Adipocyte (in vitro differentiated cells): ENCODE measurements around the gene FLT3.
"Not testable (repeated sequence)": the region's sequence is repeated elsewhere in the genome, so short reads cannot be mapped to it uniquely, and the experiment has no call there.

Experiments
- DNase-seq: peaks from one replicate; pipeline ENCODE4 v3.0.0-alpha.2; 2015; ENCODE audit warnings: low read depth
- H3K27me3 ChIP-seq: replicated peaks from 2 replicates; pipeline ENCODE4 v1.7.0; 2013; ENCODE audit warnings: mild to moderate bottlenecking, low read length, moderate library complexity; ENCODE audit not compliant: control insufficient read depth, insufficient read depth
- H3K36me3 ChIP-seq: 2 replicates; pipeline ENCODE4 v1.7.0; 2013; ENCODE audit warnings: low read length, mild to moderate bottlenecking, moderate library complexity; ENCODE audit not compliant: control insufficient read depth, insufficient read depth, severe bottlenecking
- H3K4me1 ChIP-seq: 2 replicates; pipeline ENCODE4 v1.7.0; 2013; ENCODE audit warnings: mild to moderate bottlenecking, low read length, moderate library complexity; ENCODE audit not compliant: control insufficient read depth, insufficient read depth
- H3K4me3 ChIP-seq: 2 replicates; pipeline ENCODE4 v1.7.0; 2013; ENCODE audit warnings: mild to moderate bottlenecking, low read length, moderate library complexity
- H3K9ac ChIP-seq: 2 replicates; pipeline ENCODE4 v1.7.0; 2013; ENCODE audit warnings: mild to moderate bottlenecking, low read length, moderate library complexity
- H3K9me3 ChIP-seq: 2 replicates; pipeline ENCODE4 v1.7.0; 2013; ENCODE audit warnings: mild to moderate bottlenecking, low read length, moderate library complexity; ENCODE audit not compliant: control insufficient read depth

FLT3 gene

GRCh38 chr13:27969082-27969865 is 131.1 kb downstream of the FLT3 start, which contains the start of gene CDX2:
TSS of gene CDX2 (minus strand) at chr13:27969315. CDS start at chr13:27969006, 309 bp downstream.
- H3K4me3 ChIP-seq = no peak within 1 kb of the TSS
- H3K4me1 ChIP-seq = no peaks in the 10 kb centered on the region
- DNase-seq = no peak
- H3K9me3 ChIP-seq = peaks cover under 1% of the 10 kb centered on the region
- H3K27me3 ChIP-seq = peaks cover 80% of the 10 kb centered on the region
- no peaks in the 10 kb centered on the region for H3K36me3 ChIP-seq
- no peak within 1 kb of the TSS for H3K9ac ChIP-seq

DNA sequence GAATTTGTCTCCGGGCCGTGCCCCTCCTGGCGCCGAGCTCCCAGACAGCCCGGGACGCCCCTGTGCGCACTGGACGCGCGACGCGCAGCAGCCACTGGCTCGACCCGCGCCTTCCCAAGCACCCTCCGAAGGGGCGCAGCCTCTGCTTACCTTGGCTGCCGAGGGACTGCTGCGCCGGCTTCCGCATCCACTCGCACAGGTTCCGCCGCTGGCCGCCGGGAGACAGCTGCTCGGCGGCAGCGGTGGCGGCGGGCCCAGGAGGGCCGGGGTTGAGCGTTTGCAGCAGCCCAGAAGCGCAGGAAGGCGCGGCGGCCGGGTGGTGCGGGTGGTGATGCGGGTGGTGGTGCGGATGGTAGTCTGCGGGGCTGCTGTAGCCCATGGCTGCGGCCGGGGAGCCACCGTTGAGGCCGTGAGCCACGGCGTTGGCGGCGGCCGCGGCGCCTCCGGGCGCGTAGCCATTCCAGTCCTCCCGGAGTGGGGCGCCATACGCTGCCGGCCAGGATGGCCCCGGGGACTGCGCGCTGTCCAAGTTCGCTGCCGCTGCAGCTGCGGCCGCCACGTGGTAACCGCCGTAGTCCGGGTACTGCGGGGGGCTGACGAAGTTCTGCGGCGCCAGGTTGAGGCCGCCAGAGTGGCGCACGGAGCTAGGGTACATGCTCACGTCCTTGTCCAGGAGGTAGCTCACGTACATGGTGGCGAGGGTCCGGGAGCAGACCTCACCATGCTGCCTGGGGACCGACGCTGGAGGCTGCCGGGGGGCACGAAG is 131.9 kb downstream of the FLT3 start:
- no peak overlapping the region for H3K9ac ChIP-seq
- no peaks in the 10 kb centered on the region for H3K4me1 ChIP-seq
- H3K4me3 ChIP-seq = no peak overlapping the region
- H3K9me3 ChIP-seq = no peaks in the 10 kb centered on the region
- peaks cover 82% of the 10 kb centered on the region for H3K27me3 ChIP-seq
- H3K36me3 ChIP-seq = no peaks in the 10 kb centered on the region
- no peak for DNase-seq

- Histone ChIP-seq H3K27me3 (peaks cover 88% of the 10 kb centered on the region), H3K4me1 (no peaks in the 10 kb centered on the region), H3K9ac (no peak overlapping the region), H3K4me3 (no peak overlapping the region), H3K36me3 (no peaks in the 10 kb centered on the region), H3K9me3 (no peaks in the 10 kb centered on the region)
- no peak for DNase-seq
Observed at GRCh38 chr13:27967736-27968315, 132.6 kb downstream of the FLT3 start.

DNA sequence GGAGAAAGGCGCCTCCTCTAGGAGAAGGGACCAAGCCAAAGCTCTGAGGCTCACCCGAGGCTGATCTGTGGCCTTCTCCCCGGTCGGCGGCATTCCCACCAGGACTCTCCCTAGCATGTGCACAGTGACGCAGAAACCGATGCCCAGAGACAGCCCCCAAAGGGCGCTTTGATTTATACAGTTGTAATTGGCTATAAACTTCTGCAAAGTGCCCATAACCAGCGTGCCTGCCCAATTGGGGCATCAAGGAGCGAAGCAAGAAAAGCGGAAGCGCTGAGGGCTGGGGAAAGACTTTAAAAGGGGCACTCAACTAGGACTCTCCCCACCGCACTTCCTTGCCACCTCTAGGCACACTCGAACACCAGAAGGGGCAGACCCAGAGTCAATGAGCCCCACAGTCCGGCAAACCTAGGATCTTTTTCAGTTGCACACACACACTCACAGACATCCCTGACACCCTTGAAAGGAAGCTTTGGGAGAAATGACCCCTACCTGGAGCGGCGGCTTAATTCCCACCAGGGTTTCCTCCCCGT is 133.1 kb downstream of the FLT3 start:
- Histone ChIP-seq H3K27me3 (peaks cover 91% of the 10 kb centered on the region), H3K4me1 (no peaks in the 10 kb centered on the region), H3K9me3 (no peaks in the 10 kb centered on the region), H3K4me3 (no peak overlapping the region), H3K36me3 (no peaks in the 10 kb centered on the region), H3K9ac (no peak overlapping the region)
- no peak for DNase-seq

GRCh38 chr13:27966641-27967202 is 133.7 kb downstream of the FLT3 start:
- Histone ChIP-seq H3K9me3 (no peaks in the 10 kb centered on the region), H3K9ac (no peak overlapping the region), H3K4me3 (no peak overlapping the region), H3K36me3 (no peaks in the 10 kb centered on the region), H3K4me1 (no peaks in the 10 kb centered on the region), H3K27me3 (peaks cover 87% of the 10 kb centered on the region)
- no peak for DNase-seq

DNA sequence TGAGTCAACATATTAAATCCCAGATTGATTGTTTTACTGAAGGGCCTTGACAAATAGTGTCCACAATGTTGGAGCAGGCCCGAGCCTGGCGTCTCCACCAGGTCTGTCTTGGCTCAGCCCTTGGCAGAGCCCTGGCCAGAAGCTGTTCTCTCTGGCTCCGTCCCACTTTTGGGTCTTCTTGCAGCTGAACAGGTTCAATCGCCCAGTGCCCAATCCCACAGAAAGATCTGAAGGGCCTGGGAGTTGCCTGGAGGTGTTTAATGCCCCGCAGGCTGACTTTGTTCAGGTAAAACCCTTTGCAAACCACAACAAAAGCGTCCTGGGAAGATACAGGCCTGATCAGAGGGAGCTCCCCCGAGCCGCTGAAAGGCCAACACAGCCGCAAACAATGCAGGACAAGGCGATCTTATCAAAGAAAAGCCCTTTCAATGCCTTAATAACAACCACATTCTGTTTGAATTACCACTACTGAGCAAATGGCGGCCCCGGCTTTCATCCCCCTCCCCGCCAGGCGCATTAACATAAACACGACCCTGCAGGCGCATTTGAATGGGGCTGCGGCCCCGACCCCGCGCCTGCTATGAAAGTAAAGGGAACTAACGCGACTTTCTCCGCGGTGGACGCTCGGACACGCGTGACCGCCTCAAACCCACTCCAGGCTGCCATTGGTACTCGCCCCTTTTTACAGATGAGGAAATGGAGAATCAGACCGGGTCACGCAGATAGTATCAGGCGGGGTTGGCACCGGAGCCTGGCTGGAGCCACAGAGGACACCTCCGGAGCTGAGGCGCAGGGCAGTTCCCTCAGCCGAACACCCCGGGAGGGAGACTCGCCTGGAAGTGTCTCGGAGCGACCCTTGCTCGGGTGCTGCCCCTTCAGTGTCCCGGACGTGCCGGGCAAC is 134.4 kb downstream of the FLT3 start:
- Histone ChIP-seq H3K9me3 (no peaks in the 10 kb centered on the region), H3K4me1 (no peaks in the 10 kb centered on the region), H3K27me3 (peaks cover 80% of the 10 kb centered on the region), H3K4me3 (no peak overlapping the region), H3K9ac (no peak overlapping the region), H3K36me3 (no peaks in the 10 kb centered on the region)
- no peak for DNase-seq

DNA sequence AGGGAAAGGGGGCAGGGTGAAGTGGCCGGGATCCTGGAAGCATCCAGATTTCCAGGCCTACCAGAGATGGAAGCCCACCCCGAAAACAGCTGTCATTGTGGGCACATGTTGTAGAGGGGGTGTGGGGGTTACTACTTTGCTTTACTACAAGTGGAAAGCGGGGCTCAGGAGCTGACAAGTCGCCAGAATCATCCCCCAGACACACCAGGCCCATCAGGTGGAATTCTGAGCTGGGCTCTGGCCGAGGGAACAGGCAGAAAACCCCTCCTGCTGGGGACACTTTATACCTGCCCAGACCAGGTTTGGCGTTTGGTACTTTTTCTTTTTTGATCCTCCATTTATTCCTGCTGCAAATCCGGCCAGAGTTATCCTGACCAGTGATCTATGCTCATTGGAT is 135.0 kb downstream of the FLT3 start:
- Histone ChIP-seq H3K27me3 (peaks cover 77% of the 10 kb centered on the region), H3K36me3 (no peaks in the 10 kb centered on the region), H3K4me3 (no peak overlapping the region), H3K9ac (no peak overlapping the region), H3K4me1 (peaks cover 4% of the 10 kb centered on the region), H3K9me3 (no peaks in the 10 kb centered on the region)
- no peak for DNase-seq

DNA sequence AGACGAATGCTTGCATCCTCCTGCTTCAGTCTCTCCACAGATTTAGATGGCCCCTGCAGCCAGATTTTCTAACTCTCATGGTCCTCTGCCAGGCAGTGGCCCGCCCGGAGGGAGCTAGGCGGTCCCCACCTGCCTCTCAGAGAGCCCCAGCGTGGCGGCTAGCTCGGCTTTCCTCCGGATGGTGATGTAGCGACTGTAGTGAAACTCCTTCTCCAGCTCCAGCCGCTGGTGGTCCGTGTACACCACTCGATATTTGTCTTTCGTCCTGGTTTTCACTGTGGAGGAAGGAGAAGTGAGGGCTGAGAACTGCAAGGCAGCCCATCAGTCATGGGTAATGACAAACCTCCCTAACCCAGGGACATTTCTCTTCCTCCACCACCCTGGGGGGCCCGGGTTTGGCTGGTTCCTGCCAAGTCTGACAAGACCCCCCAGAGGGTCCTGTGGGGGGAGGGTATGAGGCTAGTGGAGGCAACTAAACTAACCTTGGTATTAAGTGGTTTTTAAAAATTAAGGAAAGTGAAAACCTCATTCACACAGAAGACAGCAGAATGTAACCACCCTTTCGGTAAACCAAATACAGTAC is 135.5 kb downstream of the FLT3 start:
- Histone ChIP-seq H3K36me3 (no peaks in the 10 kb centered on the region), H3K9ac (no peak overlapping the region), H3K4me1 (peaks cover 7% of the 10 kb centered on the region), H3K4me3 (no peak overlapping the region), H3K9me3 (no peaks in the 10 kb centered on the region), H3K27me3 (peaks cover 77% of the 10 kb centered on the region)
- DNase-seq = no peak

DNA sequence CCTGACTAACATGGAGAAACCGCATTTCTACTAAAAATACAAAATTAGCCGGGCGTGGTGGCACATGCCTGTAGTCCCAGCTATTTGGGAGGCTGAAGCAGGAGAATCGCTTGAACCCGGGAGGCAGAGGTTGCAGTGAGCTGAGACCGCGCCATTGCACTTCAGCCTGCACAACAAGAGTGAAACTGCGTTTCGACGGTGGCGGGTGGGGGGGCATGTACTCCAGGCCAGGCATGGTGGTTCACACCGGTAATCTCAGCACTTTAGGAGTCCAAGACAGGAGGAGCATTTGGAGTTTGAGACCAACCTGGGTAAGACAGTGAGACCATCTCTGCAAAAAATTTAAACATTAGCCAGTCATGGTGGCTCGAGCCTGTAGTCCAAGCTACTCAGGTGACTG is 136.2 kb downstream of the FLT3 start:
- not testable (repeated sequence) for H3K4me3 ChIP-seq, H3K9ac ChIP-seq, H3K9me3 ChIP-seq, DNase-seq, H3K36me3 ChIP-seq, H3K4me1 ChIP-seq
- peaks cover 77% of the 10 kb centered on the region for H3K27me3 ChIP-seq

GRCh38 chr13:27963491-27963890 is 136.9 kb downstream of the FLT3 start:
- Histone ChIP-seq H3K36me3 (no peaks in the 10 kb centered on the region), H3K9ac (no peak overlapping the region), H3K9me3 (no peaks in the 10 kb centered on the region), H3K4me3 (no peak overlapping the region), H3K4me1 (peaks cover 7% of the 10 kb centered on the region), H3K27me3 (peaks cover 79% of the 10 kb centered on the region)
- no peak for DNase-seq
